ENCODE data around the gene CHMP4A.
"Not testable (repeated sequence)": the region's sequence is repeated elsewhere in the genome, so short reads cannot be mapped to it uniquely, and the experiment has no call there.

CHMP4A gene

DNA sequence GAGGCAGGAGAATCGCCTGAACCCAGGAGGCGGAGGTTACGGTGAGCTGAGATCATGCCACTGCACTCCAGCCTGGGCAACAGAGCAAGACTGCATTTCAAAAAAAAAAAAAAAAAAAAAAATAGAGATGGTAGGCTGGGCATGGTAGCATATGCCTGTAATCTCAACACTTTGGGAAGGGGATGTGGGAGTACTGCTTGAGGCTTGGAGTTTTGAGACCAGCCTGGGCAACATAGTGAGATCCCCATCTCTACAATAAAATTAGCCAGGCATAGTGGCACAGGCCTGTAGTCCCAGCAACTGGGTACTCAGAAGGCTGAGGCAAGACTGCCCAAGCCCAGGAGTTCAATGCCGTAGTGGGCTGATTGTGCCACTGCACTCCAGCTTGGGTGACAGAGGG is 9.7 kb upstream of the CHMP4A start:
- not testable (repeated sequence) for DNase-seq

DNA sequence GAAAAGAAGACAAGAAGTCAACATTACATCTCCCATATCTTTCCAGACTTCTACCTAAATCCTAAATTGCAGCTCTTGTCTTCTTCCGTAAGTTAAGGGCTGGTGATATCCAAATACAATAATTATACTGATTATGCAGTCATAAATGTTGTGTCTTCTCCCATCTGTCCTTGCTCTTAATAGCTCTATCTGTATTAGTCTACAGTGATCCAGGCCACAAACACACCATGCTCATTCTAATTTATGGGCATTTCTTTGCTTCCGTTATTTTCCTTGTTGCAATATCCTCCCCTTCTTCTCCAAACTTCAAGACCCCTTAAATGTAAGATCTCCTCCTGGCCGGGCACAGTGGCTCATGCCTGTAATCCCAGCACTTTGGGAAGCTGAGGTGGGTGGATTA is 6.2 kb upstream of the CHMP4A start:
- DNase-seq = no peak

DNA sequence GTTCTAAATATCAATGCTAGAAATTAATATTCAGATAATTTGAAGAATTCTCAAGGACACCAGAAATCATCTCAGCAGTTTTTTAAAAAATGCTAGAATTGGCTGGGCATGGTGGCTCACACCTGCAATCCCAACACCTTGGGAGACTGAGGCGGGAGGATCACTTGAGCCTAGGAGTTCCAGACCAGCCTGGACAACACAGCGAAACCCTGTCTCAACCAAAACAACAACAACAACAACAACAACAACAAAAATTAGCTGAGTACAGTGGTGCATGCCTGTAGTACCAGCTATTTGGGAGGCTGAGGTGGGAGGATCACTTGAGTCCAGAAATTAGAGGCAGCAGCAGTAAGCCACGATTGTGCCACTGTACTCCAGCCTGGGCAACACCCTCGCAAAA is 5.8 kb upstream of the CHMP4A start:
- no peak for DNase-seq

DNA sequence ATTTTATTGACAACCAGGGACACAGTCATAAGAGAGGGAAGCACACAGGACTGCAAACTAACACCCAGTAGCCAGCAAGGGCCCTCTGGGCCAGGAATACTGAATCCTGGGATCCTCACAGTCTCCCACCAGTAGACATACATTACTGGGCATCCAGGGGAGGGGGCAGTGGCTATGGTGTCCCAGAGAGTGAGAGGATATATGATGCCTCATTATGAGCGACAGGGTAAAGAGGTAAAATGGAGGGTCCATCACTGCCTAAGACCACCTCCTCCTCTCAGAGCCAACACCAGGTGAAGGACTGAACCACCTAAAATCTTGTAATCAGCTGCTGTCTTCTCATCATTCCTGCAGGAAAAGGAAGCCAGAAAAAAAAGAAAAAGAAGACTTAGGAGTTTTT is 3.6 kb upstream of the CHMP4A start:
- DNase-seq = not testable (repeated sequence)

DNA sequence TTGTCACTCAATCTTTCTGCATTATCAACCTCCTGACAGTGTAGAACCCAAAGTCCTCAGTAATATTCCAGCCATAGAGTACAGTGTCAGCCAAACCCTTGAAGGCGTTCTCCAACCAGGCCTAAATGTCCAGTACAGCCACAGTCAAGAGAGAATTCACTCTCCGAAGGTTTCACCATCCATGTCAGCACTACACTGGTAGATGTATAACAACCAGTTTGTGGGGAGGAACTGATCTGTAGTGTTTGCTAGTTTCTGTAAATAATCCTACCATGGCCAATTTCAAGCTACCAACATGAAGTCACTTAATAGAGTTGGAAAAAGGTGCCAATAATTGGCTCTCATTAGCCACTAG is 3.0 kb upstream of the CHMP4A start:
- DNase-seq = no peak

DNA sequence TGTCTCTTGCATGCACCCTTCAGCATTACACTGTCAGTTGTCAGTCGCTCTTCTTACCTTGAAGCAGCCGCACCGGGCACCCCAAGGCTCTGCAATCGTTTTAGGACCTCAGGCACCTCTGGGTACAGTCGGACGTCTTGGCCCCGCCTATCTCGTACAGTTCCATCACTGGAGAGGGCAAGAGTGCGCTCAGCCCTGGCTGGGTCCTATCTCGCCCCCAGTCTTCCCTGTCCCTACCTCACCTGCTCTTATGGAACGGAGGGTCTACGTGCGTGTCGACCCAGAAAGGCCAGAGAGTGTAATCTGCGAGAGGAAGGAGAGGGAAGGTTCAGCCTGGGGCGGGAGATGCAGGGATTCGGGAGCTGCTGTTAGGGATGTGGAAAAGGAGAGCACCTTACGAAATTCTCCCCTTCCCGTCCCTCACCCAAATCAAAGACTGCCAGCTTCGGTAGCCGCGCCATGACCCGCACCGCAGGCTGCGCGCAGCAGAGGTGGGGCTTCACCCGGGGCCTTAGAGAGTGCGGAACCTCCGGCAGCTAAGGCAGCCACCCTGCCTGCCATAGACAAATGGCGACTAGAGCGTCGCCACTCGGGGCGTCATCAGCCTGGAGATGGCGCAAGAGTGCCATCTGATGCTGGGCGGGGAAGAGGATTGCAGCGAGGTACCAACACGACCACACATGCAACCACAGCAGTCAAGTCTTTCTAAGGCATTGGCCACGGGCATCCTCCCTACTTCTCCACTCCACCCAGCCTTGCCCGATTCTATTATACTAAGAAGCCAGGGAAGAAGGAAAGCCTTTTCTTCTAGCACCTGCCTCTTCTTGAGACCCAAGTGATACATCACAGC is 2.4 kb upstream of the CHMP4A start, which contains the start of gene MDP1:
MDP1 (minus strand) TSS at position 572 of the 850 bp plus-strand sequence; CDS start at position 461, 111 bp downstream.
- peak; percentile 70 to 88 for DNase-seq

DNA sequence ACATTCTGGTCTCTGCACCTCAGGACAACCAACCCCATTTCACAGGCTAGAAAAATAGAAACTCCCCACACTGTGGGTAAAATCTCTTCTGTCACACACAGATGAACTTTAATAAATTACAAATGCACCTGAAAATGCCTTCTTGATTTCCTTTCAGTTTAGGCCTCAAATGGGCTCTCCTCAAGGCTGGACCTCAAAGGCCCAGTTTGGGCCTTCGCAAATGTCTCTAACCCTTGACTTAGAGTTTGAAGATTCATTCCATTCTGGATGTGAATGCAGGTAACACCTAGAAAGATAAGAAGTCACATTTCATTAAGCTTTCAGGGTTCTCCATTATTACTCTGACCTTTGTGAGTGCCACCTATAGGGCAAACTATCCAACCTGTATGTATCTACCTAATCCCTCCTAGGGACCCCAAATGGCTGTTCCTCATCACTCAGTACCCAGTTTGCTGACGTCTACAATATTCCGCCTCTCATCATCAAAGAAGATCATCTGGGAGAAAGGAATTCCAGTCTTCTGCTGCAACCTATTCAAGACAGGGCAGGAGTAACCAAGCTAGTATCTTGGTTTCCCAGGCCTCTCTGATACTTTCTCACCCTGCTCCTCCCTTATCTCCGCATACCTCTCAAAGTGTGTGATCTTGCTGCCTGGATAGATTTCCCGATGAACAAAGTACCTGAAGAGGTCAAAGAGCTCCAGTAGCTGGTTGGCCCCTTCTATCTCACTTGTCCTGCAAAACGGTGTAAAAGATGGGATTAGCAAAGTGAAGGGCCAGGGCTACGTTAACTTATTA is 776 bp upstream of the CHMP4A start:
- no peak for DNase-seq

DNA sequence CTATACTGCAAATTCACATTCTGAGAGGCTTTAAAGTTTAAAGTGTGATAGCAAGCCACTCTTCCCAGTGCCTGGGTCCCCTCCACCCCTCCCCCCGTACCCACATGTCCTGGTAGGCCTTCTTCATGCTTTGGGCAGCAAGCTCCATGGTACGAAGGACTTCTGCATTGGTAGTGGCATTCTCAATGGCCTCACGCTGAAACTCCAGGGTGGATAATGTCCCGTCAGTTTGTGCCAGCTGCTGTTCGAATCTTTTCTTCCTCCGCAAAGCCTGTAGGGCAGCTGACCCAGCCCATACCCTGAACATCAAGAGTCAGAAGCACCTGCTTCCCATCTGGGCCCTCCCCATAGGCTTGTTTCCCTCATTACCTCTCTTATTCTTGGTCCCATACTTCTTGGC is 2.0 kb downstream of the CHMP4A start:
- DNase-seq = no peak

DNA sequence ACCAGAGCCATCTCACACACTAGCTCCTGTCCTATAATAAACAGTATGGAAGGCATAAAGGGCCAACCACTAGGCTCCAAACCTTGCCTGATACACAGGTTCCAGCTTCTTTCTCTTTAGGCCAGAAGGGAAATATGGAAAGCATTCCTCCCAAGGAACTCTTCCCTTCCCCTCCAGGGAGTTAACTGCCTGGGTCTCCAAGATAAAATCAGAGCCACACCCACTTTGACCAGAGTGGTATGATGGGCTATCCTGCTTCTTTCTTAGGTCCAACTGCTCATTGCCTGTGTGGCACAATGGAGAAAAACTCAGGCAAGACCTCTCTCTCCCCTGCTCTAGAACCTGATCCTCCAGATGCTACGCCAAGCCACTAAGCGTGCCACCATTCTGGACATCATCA is 5.7 kb downstream of the CHMP4A start:
- DNase-seq = no peak

DNA sequence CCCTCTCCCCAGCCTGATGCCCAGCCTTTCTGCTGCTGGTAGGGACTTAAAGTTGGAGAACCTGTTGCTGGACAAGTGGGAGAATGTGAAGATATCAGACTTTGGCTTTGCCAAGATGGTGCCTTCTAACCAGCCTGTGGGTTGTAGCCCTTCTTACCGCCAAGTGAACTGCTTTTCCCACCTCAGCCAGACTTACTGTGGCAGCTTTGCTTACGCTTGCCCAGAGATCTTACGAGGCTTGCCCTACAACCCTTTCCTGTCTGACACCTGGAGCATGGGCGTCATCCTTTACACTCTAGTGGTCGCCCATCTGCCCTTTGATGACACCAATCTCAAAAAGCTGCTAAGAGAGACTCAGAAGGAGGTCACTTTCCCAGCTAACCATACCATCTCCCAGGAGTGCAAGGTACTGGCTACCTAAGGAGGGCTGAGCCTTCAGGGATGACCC is 6.2 kb downstream of the CHMP4A start:
- DNase-seq = no peak

DNA sequence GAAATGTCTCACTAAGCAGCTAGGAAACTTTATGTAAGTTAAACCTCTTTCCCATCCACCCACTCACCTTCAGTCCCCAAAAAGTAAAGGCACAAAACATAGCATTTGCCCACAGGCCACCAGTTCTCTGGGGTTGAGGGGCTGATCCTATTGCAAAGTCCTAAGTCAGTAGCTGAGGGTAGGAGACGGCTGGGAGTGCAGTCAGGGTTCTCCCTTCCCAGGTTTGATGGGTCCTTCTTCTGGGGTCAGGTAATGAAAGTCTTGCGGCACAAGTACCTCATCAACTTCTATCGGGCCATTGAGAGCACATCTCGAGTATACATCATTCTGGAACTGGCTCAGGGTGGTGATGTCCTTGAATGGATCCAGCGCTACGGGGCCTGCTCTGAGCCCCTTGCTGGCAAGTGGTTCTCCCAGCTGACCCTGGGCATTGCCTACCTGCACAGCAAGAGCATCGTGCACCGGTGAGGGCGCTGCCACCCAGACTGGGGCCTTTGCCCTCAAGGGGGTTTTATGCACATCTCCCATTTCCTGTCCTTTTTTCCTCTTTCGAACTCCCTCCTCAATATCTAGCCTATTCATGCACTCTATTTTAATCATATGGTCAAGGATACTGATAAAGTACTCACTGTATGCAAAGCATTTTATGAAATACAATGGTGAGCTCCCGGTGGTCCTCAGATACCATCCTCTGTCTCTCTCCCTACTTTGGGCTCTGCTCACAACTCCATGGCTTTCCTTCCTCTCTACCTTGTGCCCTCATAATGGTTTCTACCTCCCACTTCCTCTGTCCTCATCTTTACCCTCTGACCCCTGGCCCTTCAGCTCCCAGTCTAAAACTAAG is 6.8 kb downstream of the CHMP4A start:
- no peak for DNase-seq

DNA sequence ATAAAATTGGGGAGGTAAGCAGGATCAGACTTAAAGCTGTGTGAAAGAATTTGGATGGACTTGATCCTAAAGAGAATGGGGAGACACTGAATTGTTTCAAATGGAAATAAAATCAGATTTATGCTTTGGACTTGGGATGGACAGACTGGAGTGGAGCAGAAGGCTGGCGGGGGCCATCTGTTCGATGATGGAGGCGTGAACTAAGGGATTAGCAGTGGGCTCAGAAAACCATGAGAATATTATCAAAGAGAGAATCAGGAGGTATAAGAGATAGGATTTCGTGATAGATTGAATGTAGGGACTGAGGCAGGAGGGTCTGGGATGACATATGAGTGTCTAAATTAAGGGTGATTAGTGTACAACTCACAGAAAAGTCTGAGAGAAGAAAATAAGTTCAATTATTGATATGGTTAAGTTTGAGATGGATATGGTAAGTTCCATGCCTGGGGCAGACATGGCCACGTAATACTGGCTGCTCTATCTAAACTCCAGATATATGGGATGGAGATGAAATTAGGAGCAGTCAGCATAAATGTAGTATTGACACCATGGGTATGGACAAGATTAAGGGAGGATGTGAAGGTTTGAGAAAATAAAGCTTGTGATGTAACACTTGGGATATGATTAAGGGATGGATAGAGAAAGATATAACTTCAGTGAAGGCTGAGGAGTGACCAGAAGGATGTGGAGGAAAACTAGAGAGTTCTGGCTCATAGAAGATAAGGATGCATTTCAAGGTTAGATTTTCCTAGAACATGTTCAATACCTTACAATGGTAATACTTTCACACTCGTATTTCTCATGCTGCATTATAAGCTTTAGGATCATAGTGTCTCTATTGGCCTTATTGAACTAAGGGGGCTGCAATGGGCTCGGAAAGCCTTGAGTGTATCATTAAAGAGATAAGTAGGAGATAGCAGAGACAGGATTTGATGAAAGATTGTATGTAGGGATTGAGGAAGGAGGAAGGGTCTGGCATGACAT is 8.8 kb downstream of the CHMP4A start:
- no peak for DNase-seq

DNA sequence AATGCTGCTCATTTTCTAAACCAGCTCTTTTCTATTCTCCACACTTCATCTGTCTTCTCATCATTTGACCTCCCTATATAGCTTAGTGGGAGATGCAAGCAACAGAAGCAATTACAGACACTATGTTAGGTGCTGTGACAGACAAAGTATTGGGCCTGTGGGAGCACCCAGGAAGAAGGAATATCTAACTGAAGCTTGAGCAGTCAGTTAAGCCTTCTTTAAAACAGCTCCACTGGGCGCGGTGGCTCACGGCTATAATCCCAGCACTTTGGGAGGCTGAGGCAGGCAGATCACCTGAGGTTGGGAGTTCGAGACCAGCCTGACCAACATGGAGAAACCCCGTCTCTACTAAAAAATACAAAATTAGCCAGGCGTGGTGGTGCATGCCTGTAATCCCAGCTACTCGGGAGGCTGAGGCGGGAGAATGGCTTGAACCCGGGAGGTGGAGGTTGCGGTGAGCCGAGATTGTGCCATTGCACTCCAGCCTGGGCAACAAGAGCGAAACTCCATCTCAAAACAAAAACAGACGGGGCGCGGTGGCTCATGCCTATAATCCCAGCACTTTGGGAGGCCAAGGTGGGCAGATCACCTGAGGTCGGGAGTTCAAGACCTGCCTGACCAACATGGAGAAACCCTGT is 9.9 kb downstream of the CHMP4A start:
- not testable (repeated sequence) for DNase-seq

DNA sequence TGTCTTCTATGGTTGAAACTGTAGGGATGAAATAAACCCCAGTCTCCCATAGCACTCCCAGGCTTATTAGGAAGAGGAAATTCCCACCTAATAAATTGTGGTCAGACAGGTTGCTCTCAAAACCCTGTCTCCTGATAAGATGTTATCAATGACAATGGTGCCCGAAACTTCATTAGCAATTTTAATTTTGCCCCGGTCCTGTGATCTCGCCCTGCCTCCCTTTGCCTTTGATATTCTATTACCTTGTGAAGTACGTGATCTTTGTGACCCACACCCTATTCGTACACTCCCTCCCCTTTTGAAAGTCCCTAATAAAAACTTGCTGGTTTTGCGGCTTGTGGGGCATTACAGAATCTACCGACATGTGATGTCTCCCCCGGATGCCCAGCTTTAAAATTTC is 10.8 kb downstream of the CHMP4A start:
- DNase-seq = not testable (repeated sequence)

DNA sequence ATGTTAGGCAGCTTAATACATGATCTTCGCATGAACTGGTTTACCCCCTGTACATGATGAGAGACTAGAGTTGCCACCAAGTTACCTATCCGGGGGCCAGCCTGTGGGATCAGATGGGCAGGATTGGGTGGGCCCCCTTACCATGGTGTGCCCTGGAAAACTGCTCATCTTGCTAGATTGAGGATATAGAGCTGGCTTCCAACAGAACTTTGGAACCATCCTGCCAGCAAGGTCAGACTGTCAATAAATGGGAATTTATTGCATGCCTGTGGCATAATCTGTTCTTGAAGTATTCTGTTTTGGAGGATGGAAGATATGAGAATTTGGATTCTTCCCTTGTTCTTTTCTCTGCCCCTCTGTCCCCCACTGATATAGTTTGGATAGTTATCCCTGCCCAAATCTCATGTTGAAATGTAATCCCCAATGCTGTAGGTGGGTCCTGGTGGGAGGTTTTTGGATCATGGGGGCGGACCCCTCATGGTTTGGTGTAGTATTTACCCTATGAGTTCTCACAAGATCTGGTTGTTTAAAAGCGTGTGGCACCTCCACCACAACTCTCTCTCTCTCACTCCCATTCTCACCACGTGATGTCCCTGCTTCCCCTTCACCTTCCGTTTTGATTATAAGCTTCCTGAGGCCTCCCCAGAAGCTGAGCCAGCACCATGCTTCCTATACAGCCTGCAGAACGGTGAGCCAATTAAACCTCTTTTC is 14.3 kb downstream of the CHMP4A start:
- DNase-seq = no peak

DNA sequence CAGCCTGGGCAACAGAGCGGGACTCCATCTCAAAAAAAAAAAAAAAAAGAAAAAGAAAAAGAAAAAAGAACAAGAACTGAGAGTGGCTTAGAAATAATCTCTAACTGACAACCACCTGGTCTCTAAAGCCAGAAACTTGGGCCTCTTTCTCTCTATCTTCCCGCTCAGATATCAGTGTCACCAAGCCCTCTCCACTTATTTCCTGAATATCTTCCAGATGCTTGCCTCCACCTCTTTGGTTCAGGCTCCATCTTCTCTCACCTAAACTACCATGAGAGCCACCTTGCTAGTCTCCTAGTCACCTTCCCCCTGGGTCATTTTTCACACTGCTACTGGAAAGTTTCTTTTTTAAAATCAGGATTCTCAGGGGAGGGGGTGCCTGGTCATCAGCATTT is 16.2 kb downstream of the CHMP4A start:
- no peak for DNase-seq

DNA sequence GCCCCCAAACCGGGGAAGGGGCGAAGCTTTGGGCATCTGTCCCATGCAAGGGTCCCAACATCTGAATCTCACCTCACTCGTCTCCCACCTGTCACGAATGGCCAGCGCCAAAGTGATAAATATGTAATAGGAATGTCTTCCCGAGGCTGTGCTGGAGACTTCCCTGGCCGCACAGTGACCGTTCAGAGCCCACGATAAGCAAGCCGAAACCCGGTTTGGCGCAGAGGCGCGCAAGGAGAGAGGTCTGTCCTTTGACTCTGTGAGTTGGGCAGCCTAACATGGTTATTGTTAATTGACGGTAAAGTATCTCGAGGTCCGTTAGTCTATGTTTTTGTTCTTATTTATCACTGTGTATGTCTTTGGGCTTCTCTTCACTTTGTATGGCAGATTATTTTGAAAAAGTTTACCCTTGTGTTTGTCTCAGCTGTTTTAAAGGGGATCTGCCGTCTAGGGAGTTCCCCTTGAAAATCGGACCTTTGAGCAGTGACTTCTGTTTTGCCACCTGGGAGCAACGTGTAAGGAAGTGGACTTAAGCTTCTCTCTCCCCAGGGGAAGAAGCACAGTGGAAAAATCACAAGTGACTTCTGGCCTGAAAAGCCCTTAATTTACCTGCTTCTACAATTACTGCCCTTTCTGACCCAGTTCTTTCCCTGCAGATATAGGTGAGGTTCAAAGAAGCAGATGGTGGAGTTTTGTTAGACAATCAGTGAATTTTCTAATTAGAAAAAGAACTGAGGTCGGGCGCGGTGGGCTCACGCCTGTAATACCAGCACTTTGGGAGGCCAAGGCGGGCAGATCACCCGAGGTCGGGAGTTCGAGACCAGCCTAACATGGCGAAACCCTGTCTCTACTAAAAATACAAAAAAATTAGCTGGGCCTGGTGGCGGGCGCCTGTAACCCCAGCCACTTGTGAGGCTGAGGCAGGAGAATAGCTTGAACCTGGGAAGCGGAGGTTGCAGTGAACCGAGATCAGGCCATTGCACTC is 16.9 kb downstream of the CHMP4A start:
- DNase-seq = peak in 1 of 2 experiments; percentile 21

DNA sequence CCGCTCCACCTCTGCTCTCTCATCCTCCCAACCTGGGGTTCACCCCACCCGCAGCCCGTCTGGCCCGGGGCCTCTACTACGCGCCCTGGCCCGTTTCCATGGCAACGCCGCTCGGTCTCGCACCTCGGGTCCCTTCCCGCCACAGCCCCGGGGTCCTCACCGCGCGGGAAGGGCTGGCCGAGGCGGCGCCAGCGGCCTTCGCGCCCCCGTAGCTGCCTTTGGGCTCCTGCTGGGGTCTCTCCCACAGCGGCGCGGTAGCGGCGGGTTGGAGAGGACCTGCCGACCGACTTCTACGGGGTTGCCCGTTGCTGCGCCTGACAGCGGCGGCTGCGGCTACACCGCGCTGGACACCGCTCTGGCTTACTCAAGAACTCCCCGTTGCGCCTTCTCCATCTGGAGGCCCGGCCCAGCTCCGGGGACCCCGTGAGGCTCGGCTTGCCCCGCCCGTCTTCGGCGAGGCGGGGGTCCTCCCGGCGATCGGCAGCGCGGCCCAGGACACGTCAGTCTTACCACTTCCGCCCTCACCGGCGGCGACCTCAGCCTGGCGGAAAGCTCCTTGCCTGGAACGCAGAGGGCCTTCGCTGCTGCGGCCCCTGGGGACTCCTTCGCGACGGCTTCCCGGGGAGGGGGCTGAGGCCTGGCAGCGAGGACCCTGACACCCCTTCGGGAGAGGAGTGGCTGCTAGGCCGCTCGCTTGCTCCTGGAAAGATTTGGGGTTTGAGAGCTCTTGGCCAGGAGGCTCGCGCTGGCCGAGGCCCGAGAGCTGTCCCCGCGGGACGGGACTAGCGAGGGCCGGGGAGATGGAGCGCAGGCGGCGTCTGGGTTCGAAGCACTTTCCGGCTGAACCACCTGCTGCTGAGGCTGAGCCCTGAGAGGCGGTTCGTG is 17.9 kb downstream of the CHMP4A start, which contains the start of gene TM9SF1:
TM9SF1 (minus strand) TSS at position 256 of the 885 bp plus-strand sequence. CDS start 422 bp downstream, outside the sequence.
- peak; percentile 49 to 83 for DNase-seq
